HG03039 (cell line): ENCODE results near the gene MKNK2.
"Not testable (repeated sequence)": the region's sequence is repeated elsewhere in the genome, so short reads cannot be mapped to it uniquely, and the experiment has no call there.

Experiments used
- ATAC-seq: cut with Tn5 transposase; IDR thresholded peaks from one replicate; pipeline ENCODE4 v1.9.1; 2021; ENCODE audit warnings: mild to moderate bottlenecking, moderate library complexity; ENCODE audit not compliant: unreplicated experiment

The MKNK2 gene

GRCh38 chr19:1997353-1998233 lies 53.5 kb downstream of the MKNK2 start:
- ATAC-seq: no peak

- ATAC-seq: no peak
Measured at GRCh38 chr19:1992759-1993260, 58.2 kb downstream of the MKNK2 start.

- no peak for ATAC-seq
Measured at GRCh38 chr19:1991018-1991913, 59.8 kb downstream of the MKNK2 start.

GRCh38 chr19:1990230-1991017 lies 60.6 kb downstream of the MKNK2 start:
- no peak for ATAC-seq

- ATAC-seq: no peak
Measured at GRCh38 chr19:1989513-1990229, 61.4 kb downstream of the MKNK2 start.

- ATAC-seq: not testable (repeated sequence)
Measured at GRCh38 chr19:1988464-1988863, 62.6 kb downstream of the MKNK2 start.
